ENCODE results near the gene DNAJC6.

DNA sequence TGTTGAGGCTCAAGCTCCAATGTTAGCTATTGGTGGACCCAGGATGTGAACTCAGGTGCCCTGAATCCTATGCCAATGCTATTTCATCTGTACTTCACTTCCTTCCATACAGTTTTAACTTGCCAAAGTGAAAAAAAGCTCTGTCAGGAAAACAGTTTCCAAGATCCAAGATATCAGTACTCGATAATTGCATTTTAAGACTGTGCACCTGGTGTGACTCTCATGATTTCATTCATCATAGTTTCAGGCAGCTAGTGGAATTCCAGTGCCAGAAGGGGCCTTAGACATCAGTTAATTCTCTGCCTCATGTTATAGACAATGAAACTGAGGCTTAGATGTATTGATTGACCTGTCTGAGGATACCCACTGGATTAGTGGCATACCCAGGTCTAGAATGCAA lies 84.6 kb downstream of the DNAJC6 start:
- TF ChIP-seq, protein P1, sequence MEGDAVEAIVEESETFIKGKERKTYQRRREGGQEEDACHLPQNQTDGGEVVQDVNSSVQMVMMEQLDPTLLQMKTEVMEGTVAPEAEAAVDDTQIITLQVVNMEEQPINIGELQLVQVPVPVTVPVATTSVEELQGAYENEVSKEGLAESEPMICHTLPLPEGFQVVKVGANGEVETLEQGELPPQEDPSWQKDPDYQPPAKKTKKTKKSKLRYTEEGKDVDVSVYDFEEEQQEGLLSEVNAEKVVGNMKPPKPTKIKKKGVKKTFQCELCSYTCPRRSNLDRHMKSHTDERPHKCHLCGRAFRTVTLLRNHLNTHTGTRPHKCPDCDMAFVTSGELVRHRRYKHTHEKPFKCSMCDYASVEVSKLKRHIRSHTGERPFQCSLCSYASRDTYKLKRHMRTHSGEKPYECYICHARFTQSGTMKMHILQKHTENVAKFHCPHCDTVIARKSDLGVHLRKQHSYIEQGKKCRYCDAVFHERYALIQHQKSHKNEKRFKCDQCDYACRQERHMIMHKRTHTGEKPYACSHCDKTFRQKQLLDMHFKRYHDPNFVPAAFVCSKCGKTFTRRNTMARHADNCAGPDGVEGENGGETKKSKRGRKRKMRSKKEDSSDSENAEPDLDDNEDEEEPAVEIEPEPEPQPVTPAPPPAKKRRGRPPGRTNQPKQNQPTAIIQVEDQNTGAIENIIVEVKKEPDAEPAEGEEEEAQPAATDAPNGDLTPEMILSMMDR (IDR thresholded peaks at IDR 0.05 in 4 of 5, conservative IDR thresholded peaks at IDR 0.05 in 1 of 5): no peak
- TF ChIP-seq POLR2A (IDR thresholded peaks at IDR 0.05): no peak
